ENCODE data around the gene BST1.

Gene BST1

GRCh38 chr4:15779809-15780208 lies 76.9 kb downstream of the BST1 start:
- no peak for TF ChIP-seq CTCF (IDR thresholded peaks at IDR 0.05; ENCODE audit: low read depth, low read length)
- DNase-seq (ENCODE audit: extremely low read depth, low read depth): no peak

- no peak for DNase-seq (ENCODE audit: extremely low read depth, low read depth)
- no peak for TF ChIP-seq CTCF (IDR thresholded peaks at IDR 0.05; ENCODE audit: low read depth, low read length)
Observed at GRCh38 chr4:15781427-15782095, 78.7 kb downstream of the BST1 start.
